Measurements from ENCODE around the gene ENO4. TPM values are rescaled to one million over a fixed set of nuclear protein-coding genes. Genes with fewer than 3 reads are reported as not detected.

ENO4 gene
- total and polyA plus RNA-seq, 5 donors from 2014 or later, result not detected

DNA sequence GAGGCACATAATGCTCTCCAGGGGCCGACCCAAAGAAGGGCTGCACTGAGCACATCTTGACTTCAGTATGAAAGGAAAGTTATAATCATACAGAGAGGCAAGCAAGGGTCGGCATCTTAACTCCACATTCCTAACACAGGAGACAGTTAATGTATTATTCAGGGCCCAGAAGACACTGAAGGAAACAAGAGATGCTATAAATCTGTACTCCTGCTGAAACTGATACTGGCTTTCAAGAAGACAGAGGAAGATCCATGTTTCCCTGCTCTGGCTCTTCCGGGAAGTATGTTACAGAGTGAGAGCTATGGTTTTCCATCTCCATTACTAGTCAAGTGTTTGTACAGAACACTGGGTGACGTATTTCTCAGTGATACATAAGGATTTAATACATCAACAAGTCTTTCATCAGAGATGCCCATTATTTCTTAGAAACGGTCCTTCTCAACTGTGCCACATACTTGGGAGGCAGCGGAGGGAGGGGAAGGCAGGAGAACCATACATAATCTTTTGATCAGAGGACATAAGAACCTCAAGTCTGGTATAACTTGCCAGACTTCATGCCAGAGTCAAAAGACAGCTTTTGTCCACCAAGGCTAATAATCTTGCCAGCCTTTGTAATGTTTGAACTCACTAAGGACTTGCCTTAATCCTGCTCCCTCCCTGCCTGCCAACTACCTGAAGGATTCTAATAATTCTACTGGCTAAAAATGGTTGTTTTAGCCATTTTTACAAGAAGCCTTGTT lies 58.1 kb downstream of the ENO4 start:
- Mint-ChIP-seq H3K4me3 (no peak overlapping the region), H3K9me3 (peaks cover 0 to 1% (median 0%) of the 10 kb centered on the region in 7 donors), H3K4me1 (no peaks in the 10 kb centered on the region), H3K27ac (no peak overlapping the region), H3K27me3 (no peaks in the 10 kb centered on the region), H3K36me3 (no peaks in the 10 kb centered on the region)
- Histone ChIP-seq H3K9me3 (ENCODE audit: control insufficient read depth in 2 of 2, low read length in 2 of 2) (no peaks in the 10 kb centered on the region), H3K27ac (ENCODE audit: insufficient read depth, low read length, poor library complexity, severe bottlenecking) (no peak overlapping the region), H3K27me3 (ENCODE audit: control insufficient read depth, insufficient read depth, low read length) (no peaks in the 10 kb centered on the region), H3K4me3 (ENCODE audit: low read depth, low read length) (no peak overlapping the region), H3K36me3 (ENCODE audit: control insufficient read depth, insufficient read depth, low read length) (no peaks in the 10 kb centered on the region), H3K4me1 (ENCODE audit: control insufficient read depth, insufficient read depth, low read length, poor library complexity, severe bottlenecking) (no peaks in the 10 kb centered on the region)
- DNase-seq (no peak), ATAC-seq (ENCODE audit: low read depth in 2 of 2) (no peak)

DNA sequence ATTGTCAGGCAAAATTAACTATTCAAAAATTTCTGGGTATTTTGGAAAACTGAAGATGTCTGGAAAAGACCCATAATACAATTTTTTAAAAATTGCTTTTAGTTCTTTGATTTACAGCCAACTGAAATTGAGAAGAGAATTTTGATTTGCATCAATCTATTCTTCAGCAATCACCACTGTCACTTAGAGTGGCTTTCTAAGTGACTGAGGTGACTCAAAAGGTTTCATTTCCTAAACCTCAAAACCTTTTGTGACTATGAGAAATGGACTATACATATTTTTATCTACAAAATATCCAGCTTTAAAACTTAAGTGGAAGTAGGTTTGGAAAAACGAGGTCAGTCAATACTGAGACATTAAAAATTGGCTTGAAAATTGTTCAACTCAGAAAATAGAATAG lies 60.0 kb downstream of the ENO4 start:
- no peak overlapping the region for H3K4me3 Mint-ChIP-seq
- Histone ChIP-seq H3K36me3 (ENCODE audit: control insufficient read depth, insufficient read depth, low read length) (no peaks in the 10 kb centered on the region), H3K4me3 (ENCODE audit: low read depth, low read length) (no peak overlapping the region), H3K9me3 (ENCODE audit: control insufficient read depth in 2 of 2, low read length in 2 of 2) (no peaks in the 10 kb centered on the region), H3K27ac (ENCODE audit: insufficient read depth, low read length, poor library complexity, severe bottlenecking) (no peak overlapping the region), H3K27me3 (ENCODE audit: control insufficient read depth, insufficient read depth, low read length) (no peaks in the 10 kb centered on the region), H3K4me1 (ENCODE audit: control insufficient read depth, insufficient read depth, low read length, poor library complexity, severe bottlenecking) (no peaks in the 10 kb centered on the region)
- no peak for DNase-seq
- no peaks in the 10 kb centered on the region for H3K36me3 Mint-ChIP-seq
- no peaks in the 10 kb centered on the region for H3K27me3 Mint-ChIP-seq
- H3K9me3 Mint-ChIP-seq, result peaks cover 0 to 1% (median 0%) of the 10 kb centered on the region in 7 donors
- H3K27ac Mint-ChIP-seq, result no peak overlapping the region
- no peaks in the 10 kb centered on the region for H3K4me1 Mint-ChIP-seq
- no peak for ATAC-seq (ENCODE audit: low read depth in 2 of 2)

DNA sequence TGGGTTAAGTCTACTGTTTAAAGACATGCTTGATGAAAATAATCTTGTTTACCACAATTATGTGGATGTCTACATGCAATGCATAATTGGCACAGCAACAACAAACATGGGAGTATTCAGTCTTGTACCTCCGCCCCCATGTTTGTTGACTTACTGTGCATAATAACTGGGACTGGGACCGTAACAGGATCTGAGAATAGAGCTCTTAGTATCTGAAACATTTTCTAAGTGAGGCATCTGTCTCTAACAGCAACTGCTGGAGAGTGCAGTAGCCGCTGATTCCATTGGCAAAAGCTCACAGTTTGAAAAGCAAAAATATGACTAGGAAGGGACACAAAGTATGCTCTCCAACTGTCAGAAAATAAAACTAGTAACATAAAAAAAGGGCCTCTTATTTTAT lies 61.6 kb downstream of the ENO4 start:
- H3K4me3 ChIP-seq (ENCODE audit: low read depth, low read length), result no peak overlapping the region
- H3K9me3 ChIP-seq (ENCODE audit: control insufficient read depth in 2 of 2, low read length in 2 of 2), result no peaks in the 10 kb centered on the region
- no peak for ATAC-seq (ENCODE audit: low read depth in 2 of 2)
- H3K27me3 ChIP-seq (ENCODE audit: control insufficient read depth, insufficient read depth, low read length), result no peaks in the 10 kb centered on the region
- no peaks in the 10 kb centered on the region for H3K4me1 ChIP-seq (ENCODE audit: control insufficient read depth, insufficient read depth, low read length, poor library complexity, severe bottlenecking)
- H3K36me3 Mint-ChIP-seq, result no peaks in the 10 kb centered on the region
- H3K27ac ChIP-seq (ENCODE audit: insufficient read depth, low read length, poor library complexity, severe bottlenecking), result no peak overlapping the region
- no peaks in the 10 kb centered on the region for H3K4me1 Mint-ChIP-seq
- no peak overlapping the region for H3K4me3 Mint-ChIP-seq
- peaks cover 0 to 1% (median 0%) of the 10 kb centered on the region in 7 donors for H3K9me3 Mint-ChIP-seq
- H3K27me3 Mint-ChIP-seq, result no peaks in the 10 kb centered on the region
- DNase-seq, result no peak
- no peaks in the 10 kb centered on the region for H3K36me3 ChIP-seq (ENCODE audit: control insufficient read depth, insufficient read depth, low read length)
- H3K27ac Mint-ChIP-seq, result no peak overlapping the region

DNA sequence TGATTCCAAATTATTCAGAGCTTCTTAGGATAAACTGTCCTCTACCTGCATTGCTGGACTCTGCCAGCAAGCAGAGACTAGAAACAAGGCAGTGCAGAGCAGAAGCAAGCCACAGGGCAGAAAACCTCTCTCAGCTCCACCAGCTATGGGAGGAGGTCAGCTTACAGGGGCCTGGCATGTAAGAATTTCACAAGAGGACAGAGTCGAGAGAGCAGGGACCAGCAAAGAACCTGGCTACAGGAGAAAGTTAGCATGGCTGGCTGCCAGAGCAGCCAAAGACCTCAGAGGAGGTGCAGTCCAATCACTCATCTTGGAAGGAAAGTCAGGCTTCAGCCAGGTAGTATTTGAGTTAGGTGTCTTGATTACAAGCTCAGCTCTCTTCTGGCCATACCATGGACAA lies 62.9 kb downstream of the ENO4 start:
- no peak for DNase-seq
- no peak overlapping the region for H3K27ac Mint-ChIP-seq
- no peaks in the 10 kb centered on the region for H3K4me1 ChIP-seq (ENCODE audit: control insufficient read depth, insufficient read depth, low read length, poor library complexity, severe bottlenecking)
- H3K4me3 Mint-ChIP-seq, result no peak overlapping the region
- H3K4me3 ChIP-seq (ENCODE audit: low read depth, low read length), result no peak overlapping the region
- H3K9me3 ChIP-seq (ENCODE audit: control insufficient read depth in 2 of 2, low read length in 2 of 2), result no peaks in the 10 kb centered on the region
- no peak for ATAC-seq (ENCODE audit: low read depth in 2 of 2)
- no peaks in the 10 kb centered on the region for H3K27me3 ChIP-seq (ENCODE audit: control insufficient read depth, insufficient read depth, low read length)
- H3K27ac ChIP-seq (ENCODE audit: insufficient read depth, low read length, poor library complexity, severe bottlenecking), result no peak overlapping the region
- H3K36me3 ChIP-seq (ENCODE audit: control insufficient read depth, insufficient read depth, low read length), result no peaks in the 10 kb centered on the region
- H3K36me3 Mint-ChIP-seq, result no peaks in the 10 kb centered on the region
- H3K9me3 Mint-ChIP-seq, result no peaks in the 10 kb centered on the region
- no peaks in the 10 kb centered on the region for H3K4me1 Mint-ChIP-seq
- no peaks in the 10 kb centered on the region for H3K27me3 Mint-ChIP-seq

DNA sequence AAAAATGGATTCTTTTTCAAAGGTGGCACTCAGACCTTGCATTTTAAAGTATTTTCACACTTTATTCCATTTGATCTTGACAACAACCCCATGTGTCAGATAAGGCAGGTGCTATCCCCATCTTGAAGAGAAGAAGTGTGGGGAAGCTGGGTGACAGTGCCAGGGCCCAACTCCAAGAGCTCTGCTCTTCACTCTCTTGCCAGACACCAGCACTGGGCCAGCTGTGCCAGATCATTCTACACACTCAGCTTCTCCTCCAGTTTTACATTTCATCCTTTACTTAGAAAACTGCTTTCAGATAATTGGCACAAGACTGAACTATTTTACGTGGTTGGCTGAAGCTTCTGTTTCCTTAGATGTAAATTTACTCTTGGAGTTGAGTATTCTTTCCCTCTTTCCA lies 64.4 kb downstream of the ENO4 start:
- H3K36me3 Mint-ChIP-seq, result no peaks in the 10 kb centered on the region
- DNase-seq (no peak), ATAC-seq (ENCODE audit: low read depth in 2 of 2) (no peak)
- H3K27me3 Mint-ChIP-seq, result no peaks in the 10 kb centered on the region
- no peaks in the 10 kb centered on the region for H3K27me3 ChIP-seq (ENCODE audit: control insufficient read depth, insufficient read depth, low read length)
- H3K27ac Mint-ChIP-seq, result no peak overlapping the region
- no peaks in the 10 kb centered on the region for H3K9me3 ChIP-seq (ENCODE audit: control insufficient read depth in 2 of 2, low read length in 2 of 2)
- no peaks in the 10 kb centered on the region for H3K9me3 Mint-ChIP-seq
- H3K36me3 ChIP-seq (ENCODE audit: control insufficient read depth, insufficient read depth, low read length), result no peaks in the 10 kb centered on the region
- H3K4me1 ChIP-seq (ENCODE audit: control insufficient read depth, insufficient read depth, low read length, poor library complexity, severe bottlenecking), result no peaks in the 10 kb centered on the region
- no peak overlapping the region for H3K27ac ChIP-seq (ENCODE audit: insufficient read depth, low read length, poor library complexity, severe bottlenecking)
- H3K4me3 ChIP-seq (ENCODE audit: low read depth, low read length), result no peak overlapping the region
- no peak overlapping the region for H3K4me3 Mint-ChIP-seq
- H3K4me1 Mint-ChIP-seq, result no peaks in the 10 kb centered on the region

DNA sequence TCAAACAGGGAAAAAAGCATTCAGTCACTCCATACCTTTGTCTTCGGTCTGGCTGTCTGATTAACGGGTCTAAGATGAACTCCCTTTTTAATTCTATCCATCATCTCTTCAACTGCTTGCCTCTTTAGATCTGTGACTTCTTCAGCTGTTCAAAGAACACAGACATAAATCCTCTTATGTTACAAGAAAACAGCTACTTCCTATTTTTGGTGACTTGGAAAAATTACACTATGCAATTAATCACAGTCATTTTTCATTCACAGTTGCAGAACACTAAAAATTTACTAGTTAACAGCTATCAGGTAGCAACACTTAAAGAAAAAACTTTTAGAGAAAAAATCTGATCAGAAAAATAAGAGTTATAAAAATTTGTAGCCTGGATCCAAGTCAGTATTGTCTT lies 66.0 kb downstream of the ENO4 start:
- DNase-seq (no peak), ATAC-seq (ENCODE audit: low read depth in 2 of 2) (no peak)
- Histone ChIP-seq H3K9me3 (ENCODE audit: control insufficient read depth in 2 of 2, low read length in 2 of 2) (no peaks in the 10 kb centered on the region), H3K27me3 (ENCODE audit: control insufficient read depth, insufficient read depth, low read length) (no peaks in the 10 kb centered on the region), H3K4me3 (ENCODE audit: low read depth, low read length) (no peak overlapping the region), H3K27ac (ENCODE audit: insufficient read depth, low read length, poor library complexity, severe bottlenecking) (no peak overlapping the region), H3K36me3 (ENCODE audit: control insufficient read depth, insufficient read depth, low read length) (no peaks in the 10 kb centered on the region), H3K4me1 (ENCODE audit: control insufficient read depth, insufficient read depth, low read length, poor library complexity, severe bottlenecking) (no peaks in the 10 kb centered on the region)
- no peaks in the 10 kb centered on the region for H3K36me3 Mint-ChIP-seq
- H3K4me1 Mint-ChIP-seq, result no peaks in the 10 kb centered on the region
- no peaks in the 10 kb centered on the region for H3K9me3 Mint-ChIP-seq
- no peaks in the 10 kb centered on the region for H3K27me3 Mint-ChIP-seq
- H3K27ac Mint-ChIP-seq, result no peak overlapping the region
- H3K4me3 Mint-ChIP-seq, result no peak overlapping the region

DNA sequence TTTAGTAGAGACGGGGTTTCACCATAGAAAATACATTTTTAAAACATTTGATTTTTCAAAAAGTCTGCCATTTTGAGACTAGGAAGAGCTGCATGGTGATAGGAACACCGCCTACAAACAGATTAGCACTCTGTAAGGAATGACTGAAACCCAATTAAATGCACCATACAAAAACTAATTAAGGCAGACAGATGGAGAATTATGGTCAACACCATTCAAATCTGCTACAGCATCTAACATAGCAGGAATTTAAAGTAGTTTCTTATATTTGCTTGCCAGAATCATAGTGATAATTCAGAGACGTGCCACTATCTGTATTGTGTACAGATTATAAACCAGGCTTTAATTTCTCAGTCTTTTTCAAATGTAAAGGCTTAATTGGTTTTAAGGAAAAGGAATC lies 68.2 kb downstream of the ENO4 start:
- no peaks in the 10 kb centered on the region for H3K36me3 ChIP-seq (ENCODE audit: control insufficient read depth, insufficient read depth, low read length)
- no peak overlapping the region for H3K4me3 ChIP-seq (ENCODE audit: low read depth, low read length)
- H3K27ac Mint-ChIP-seq, result no peak overlapping the region
- H3K4me1 ChIP-seq (ENCODE audit: control insufficient read depth, insufficient read depth, low read length, poor library complexity, severe bottlenecking), result no peaks in the 10 kb centered on the region
- H3K9me3 ChIP-seq (ENCODE audit: control insufficient read depth in 2 of 2, low read length in 2 of 2), result no peaks in the 10 kb centered on the region
- no peaks in the 10 kb centered on the region for H3K27me3 ChIP-seq (ENCODE audit: control insufficient read depth, insufficient read depth, low read length)
- no peak overlapping the region for H3K27ac ChIP-seq (ENCODE audit: insufficient read depth, low read length, poor library complexity, severe bottlenecking)
- peaks cover 0 to 1% (median 0%) of the 10 kb centered on the region in 7 donors for H3K9me3 Mint-ChIP-seq
- ATAC-seq (ENCODE audit: low read depth in 2 of 2) (no peak), DNase-seq (no peak)
- no peaks in the 10 kb centered on the region for H3K4me1 Mint-ChIP-seq
- no peaks in the 10 kb centered on the region for H3K36me3 Mint-ChIP-seq
- H3K27me3 Mint-ChIP-seq, result no peaks in the 10 kb centered on the region
- H3K4me3 Mint-ChIP-seq, result no peak overlapping the region

DNA sequence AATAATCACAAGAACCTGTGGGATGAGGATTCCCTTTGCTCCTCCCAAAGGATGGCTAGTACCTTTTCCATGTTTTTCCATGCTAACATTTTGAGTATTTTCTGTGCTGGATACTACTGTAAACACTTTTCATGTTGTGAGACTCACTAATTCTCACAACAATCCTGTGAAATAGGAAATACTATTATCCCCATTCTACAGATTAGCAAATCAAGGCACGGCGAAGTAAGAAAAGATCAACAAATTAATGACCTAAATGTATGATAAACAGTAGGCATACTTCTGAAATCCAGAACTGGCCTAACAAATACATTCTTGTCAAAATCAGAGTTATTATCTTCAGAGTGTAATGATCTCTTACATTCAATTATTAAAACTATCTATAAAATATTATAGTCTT lies 69.3 kb downstream of the ENO4 start:
- no peak for ATAC-seq (ENCODE audit: low read depth in 2 of 2)
- Histone ChIP-seq H3K27me3 (ENCODE audit: control insufficient read depth, insufficient read depth, low read length) (no peaks in the 10 kb centered on the region), H3K4me3 (ENCODE audit: low read depth, low read length) (no peak overlapping the region), H3K4me1 (ENCODE audit: control insufficient read depth, insufficient read depth, low read length, poor library complexity, severe bottlenecking) (no peaks in the 10 kb centered on the region), H3K36me3 (ENCODE audit: control insufficient read depth, insufficient read depth, low read length) (no peaks in the 10 kb centered on the region), H3K27ac (ENCODE audit: insufficient read depth, low read length, poor library complexity, severe bottlenecking) (no peak overlapping the region), H3K9me3 (ENCODE audit: control insufficient read depth in 2 of 2, low read length in 2 of 2) (no peaks in the 10 kb centered on the region)
- peaks cover 0 to 1% (median 0%) of the 10 kb centered on the region in 7 donors for H3K9me3 Mint-ChIP-seq
- no peaks in the 10 kb centered on the region for H3K4me1 Mint-ChIP-seq
- no peaks in the 10 kb centered on the region for H3K36me3 Mint-ChIP-seq
- no peak for DNase-seq
- no peaks in the 10 kb centered on the region for H3K27me3 Mint-ChIP-seq
- no peak overlapping the region for H3K27ac Mint-ChIP-seq
- no peak overlapping the region for H3K4me3 Mint-ChIP-seq
